Activated CD8-positive, alpha-beta memory T cell treated with anti-CD3 and anti-CD28 coated beads, Interleukin-2, amount 50 U/mL, for 1 hour (primary cell): Measurements from ENCODE around the gene ALPG.
"Not testable (repeated sequence)": the region's sequence is repeated elsewhere in the genome, so short reads cannot be mapped to it uniquely, and the experiment has no call there.

Experiments used
- DNase-seq: peaks from one replicate; pipeline ENCODE4 v3.0.0-alpha.2; 2020; ENCODE audit errors: extremely low read depth

The ALPG gene

GRCh38 chr2:232406556-232407310, at the start of gene ALPG:
Gene ALPG, plus strand, starts transcription at chr2:232406844. Its CDS starts 51 bp downstream, at chr2:232406895.
- no peak for DNase-seq

GRCh38 chr2:232361646-232362045, 45.0 kb upstream of the ALPG start:
- DNase-seq = no peak

GRCh38 chr2:232362174-232362900, 44.3 kb upstream of the ALPG start:
- no peak for DNase-seq

- not testable (repeated sequence) for DNase-seq
Measured at GRCh38 chr2:232363064-232363783, 43.4 kb upstream of the ALPG start.

GRCh38 chr2:232363784-232364615, 42.6 kb upstream of the ALPG start:
- DNase-seq = no peak

- not testable (repeated sequence) for DNase-seq
Measured at GRCh38 chr2:232364806-232365594, 41.6 kb upstream of the ALPG start.

- no peak for DNase-seq
Measured at GRCh38 chr2:232365621-232366321, 40.9 kb upstream of the ALPG start.

GRCh38 chr2:232366461-232366860, 40.2 kb upstream of the ALPG start:
- DNase-seq = not testable (repeated sequence)

- DNase-seq = no peak
Measured at GRCh38 chr2:232367016-232367415, 39.6 kb upstream of the ALPG start.

GRCh38 chr2:232367591-232368233, 38.9 kb upstream of the ALPG start:
- DNase-seq = no peak

GRCh38 chr2:232368311-232368731, 38.3 kb upstream of the ALPG start:
- no peak for DNase-seq

GRCh38 chr2:232369126-232369951, 37.3 kb upstream of the ALPG start:
- no peak for DNase-seq

- not testable (repeated sequence) for DNase-seq
Measured at GRCh38 chr2:232370007-232370406, 36.6 kb upstream of the ALPG start.

- DNase-seq = no peak
Measured at GRCh38 chr2:232372231-232373208, 34.1 kb upstream of the ALPG start.

GRCh38 chr2:232374356-232374755, 32.3 kb upstream of the ALPG start:
- DNase-seq = no peak

- DNase-seq = no peak
Measured at GRCh38 chr2:232375164-232375563, 31.5 kb upstream of the ALPG start.

GRCh38 chr2:232376260-232376659, 30.4 kb upstream of the ALPG start:
- no peak for DNase-seq
